B cell (primary cell): ENCODE measurements around the gene PIK3R3.

Experiments used
- CTCF ChIP-seq: fragments of 200-600 bp; IDR thresholded peaks from one replicate; pipeline ENCODE4 v1.8.0; 2022; ENCODE audit warnings: antibody characterized with exemption, mild to moderate bottlenecking
- EZH2 ChIP-seq: IDR thresholded peaks from 2 replicates; pipeline ENCODE4 v1.6.1; 2012; ENCODE audit warnings: borderline replicate concordance, low read depth, mild to moderate bottlenecking, moderate library complexity, low read length; ENCODE audit not compliant: insufficient read depth, poor library complexity, severe bottlenecking

- TF ChIP-seq CTCF, result no peak
- TF ChIP-seq EZH2, result no peak
These were observed 25.5 kb upstream of the PIK3R3 start for GRCh38 chr1:46157916-46158311.
